Measurements from ENCODE around the gene SLC22A2.

SLC22A2 gene

DNA sequence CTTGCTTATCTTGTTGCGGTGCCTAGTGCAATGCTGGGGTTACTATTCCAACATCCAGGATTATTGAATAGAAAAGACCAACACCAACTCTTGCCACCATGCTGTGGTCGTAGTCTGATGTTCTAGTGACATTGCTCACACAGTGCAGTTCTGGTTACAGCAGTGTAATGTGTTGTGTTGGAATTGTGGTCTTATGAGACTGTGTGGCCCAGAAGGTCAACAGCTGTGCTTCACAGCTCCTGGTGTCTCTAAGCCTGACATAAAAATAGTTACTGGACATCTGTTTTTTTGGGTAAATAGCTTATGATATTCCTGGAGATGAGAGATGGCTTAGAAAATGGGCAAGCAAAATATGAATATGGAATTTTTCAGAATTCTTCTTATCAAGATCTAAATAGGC is 57.6 kb downstream of the SLC22A2 start:
- Histone ChIP-seq H3K4me1 (ENCODE audit: insufficient read depth, low read length, poor library complexity, severe bottlenecking) (no peaks in the 10 kb centered on the region), H4K20me1 (ENCODE audit: insufficient read depth, low read length, poor library complexity, severe bottlenecking) (no peaks in the 10 kb centered on the region), H2AFZ (ENCODE audit: low read length) (no peak overlapping the region), H3K9me2 (replicated peaks; ENCODE audit: low read depth, low read length) (no peaks in the 10 kb centered on the region), H3K4me3 (ENCODE audit: low read length, poor library complexity, severe bottlenecking) (no peak overlapping the region), H3K79me2 (ENCODE audit: insufficient read depth, low read length) (no peaks in the 10 kb centered on the region), H3K4me2 (ENCODE audit: low read depth, low read length, poor library complexity, severe bottlenecking) (no peak overlapping the region), H3K9ac (ENCODE audit: low read depth, low read length, poor library complexity, severe bottlenecking) (no peak overlapping the region), H3K9me3 (ENCODE audit: insufficient read depth, low read depth, low read length) (no peaks in the 10 kb centered on the region), H3F3A (ENCODE audit: low read depth) (no peaks in the 10 kb centered on the region), H3K36me3 (ENCODE audit: insufficient read depth, low read length) (no peaks in the 10 kb centered on the region), H3K27me3 (ENCODE audit: insufficient read depth, low read length, poor library complexity, severe bottlenecking) (no peaks in the 10 kb centered on the region)
- no peak for TF ChIP-seq EZH2phosphoT487 (IDR thresholded peaks at IDR 0.05; ENCODE audit: borderline replicate concordance)
- TF ChIP-seq, protein P1, sequence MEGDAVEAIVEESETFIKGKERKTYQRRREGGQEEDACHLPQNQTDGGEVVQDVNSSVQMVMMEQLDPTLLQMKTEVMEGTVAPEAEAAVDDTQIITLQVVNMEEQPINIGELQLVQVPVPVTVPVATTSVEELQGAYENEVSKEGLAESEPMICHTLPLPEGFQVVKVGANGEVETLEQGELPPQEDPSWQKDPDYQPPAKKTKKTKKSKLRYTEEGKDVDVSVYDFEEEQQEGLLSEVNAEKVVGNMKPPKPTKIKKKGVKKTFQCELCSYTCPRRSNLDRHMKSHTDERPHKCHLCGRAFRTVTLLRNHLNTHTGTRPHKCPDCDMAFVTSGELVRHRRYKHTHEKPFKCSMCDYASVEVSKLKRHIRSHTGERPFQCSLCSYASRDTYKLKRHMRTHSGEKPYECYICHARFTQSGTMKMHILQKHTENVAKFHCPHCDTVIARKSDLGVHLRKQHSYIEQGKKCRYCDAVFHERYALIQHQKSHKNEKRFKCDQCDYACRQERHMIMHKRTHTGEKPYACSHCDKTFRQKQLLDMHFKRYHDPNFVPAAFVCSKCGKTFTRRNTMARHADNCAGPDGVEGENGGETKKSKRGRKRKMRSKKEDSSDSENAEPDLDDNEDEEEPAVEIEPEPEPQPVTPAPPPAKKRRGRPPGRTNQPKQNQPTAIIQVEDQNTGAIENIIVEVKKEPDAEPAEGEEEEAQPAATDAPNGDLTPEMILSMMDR (conservative IDR thresholded peaks at IDR 0.05; ENCODE audit: low read length) = no peak

GRCh38 chr6:160198606-160199211 is 59.9 kb downstream of the SLC22A2 start:
- no peak overlapping the region for H3K9ac ChIP-seq (ENCODE audit: low read depth, low read length, poor library complexity, severe bottlenecking)
- H3K4me3 ChIP-seq (ENCODE audit: low read length, poor library complexity, severe bottlenecking) = no peak overlapping the region
- no peaks in the 10 kb centered on the region for H4K20me1 ChIP-seq (ENCODE audit: insufficient read depth, low read length, poor library complexity, severe bottlenecking)
- H3K4me1 ChIP-seq (ENCODE audit: insufficient read depth, low read length, poor library complexity, severe bottlenecking) = no peaks in the 10 kb centered on the region
- H3K27me3 ChIP-seq (ENCODE audit: insufficient read depth, low read length, poor library complexity, severe bottlenecking) = no peaks in the 10 kb centered on the region
- H3K9me3 ChIP-seq (ENCODE audit: insufficient read depth, low read depth, low read length) = no peaks in the 10 kb centered on the region
- no peaks in the 10 kb centered on the region for H3K9me2 ChIP-seq (replicated peaks; ENCODE audit: low read depth, low read length)
- H2AFZ ChIP-seq (ENCODE audit: low read length) = no peak overlapping the region
- no peaks in the 10 kb centered on the region for H3K36me3 ChIP-seq (ENCODE audit: insufficient read depth, low read length)
- no peak overlapping the region for H3K4me2 ChIP-seq (ENCODE audit: low read depth, low read length, poor library complexity, severe bottlenecking)
- TF ChIP-seq EZH2phosphoT487 (IDR thresholded peaks at IDR 0.05; ENCODE audit: borderline replicate concordance) = no peak
- TF ChIP-seq, protein P1 (conservative IDR thresholded peaks at IDR 0.05; ENCODE audit: low read length) = no peak
- no peaks in the 10 kb centered on the region for H3F3A ChIP-seq (ENCODE audit: low read depth)
- H3K79me2 ChIP-seq (ENCODE audit: insufficient read depth, low read length) = no peaks in the 10 kb centered on the region

DNA sequence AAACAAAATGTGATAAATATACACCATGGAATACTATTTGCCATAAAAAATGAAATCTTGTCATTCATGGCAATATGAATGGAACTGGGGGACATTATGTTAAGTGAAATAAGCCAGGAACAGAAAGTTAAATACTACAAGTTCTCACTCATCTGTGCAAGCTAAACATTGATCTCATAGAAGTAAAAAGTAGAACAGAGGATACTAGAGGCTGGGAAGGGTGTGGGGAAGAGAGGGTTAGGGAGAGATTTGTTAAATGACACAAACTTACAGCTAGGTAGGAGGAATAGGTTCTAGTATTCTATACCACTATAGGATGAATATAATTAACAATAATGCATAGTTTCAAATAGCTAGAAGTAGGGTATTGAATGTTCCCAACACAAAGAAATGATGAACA is 61.0 kb downstream of the SLC22A2 start:
- no peak for TF ChIP-seq EZH2phosphoT487 (IDR thresholded peaks at IDR 0.05; ENCODE audit: borderline replicate concordance)
- TF ChIP-seq, protein P1 (conservative IDR thresholded peaks at IDR 0.05; ENCODE audit: low read length) = no peak
- H3F3A ChIP-seq (ENCODE audit: low read depth) = no peaks in the 10 kb centered on the region
- no peaks in the 10 kb centered on the region for H3K9me3 ChIP-seq (ENCODE audit: insufficient read depth, low read depth, low read length)
- no peaks in the 10 kb centered on the region for H4K20me1 ChIP-seq (ENCODE audit: insufficient read depth, low read length, poor library complexity, severe bottlenecking)
- H3K4me1 ChIP-seq (ENCODE audit: insufficient read depth, low read length, poor library complexity, severe bottlenecking) = no peaks in the 10 kb centered on the region
- no peak overlapping the region for H3K9ac ChIP-seq (ENCODE audit: low read depth, low read length, poor library complexity, severe bottlenecking)
- H3K4me3 ChIP-seq (ENCODE audit: low read length, poor library complexity, severe bottlenecking) = no peak overlapping the region
- no peaks in the 10 kb centered on the region for H3K36me3 ChIP-seq (ENCODE audit: insufficient read depth, low read length)
- no peaks in the 10 kb centered on the region for H3K27me3 ChIP-seq (ENCODE audit: insufficient read depth, low read length, poor library complexity, severe bottlenecking)
- no peaks in the 10 kb centered on the region for H3K9me2 ChIP-seq (replicated peaks; ENCODE audit: low read depth, low read length)
- no peak overlapping the region for H2AFZ ChIP-seq (ENCODE audit: low read length)
- no peaks in the 10 kb centered on the region for H3K79me2 ChIP-seq (ENCODE audit: insufficient read depth, low read length)
- no peak overlapping the region for H3K4me2 ChIP-seq (ENCODE audit: low read depth, low read length, poor library complexity, severe bottlenecking)

Measured in Loucy (cell line).